HTR-8/SVneo (cell line): ENCODE results near the gene KCNJ10.
A peak's percentile ranks its signal among the peaks of the same experiment; 100 is the strongest.
"Not testable (repeated sequence)": the region's sequence is repeated elsewhere in the genome, so short reads cannot be mapped to it uniquely, and the experiment has no call there.

Experiments
- DNase-seq: peaks from one replicate; pipeline ENCODE4 v3.0.0; 2011; ENCODE audit warnings: low spot score, mixed read lengths; ENCODE audit not compliant: insufficient read length
- FAIRE-seq: peaks from 2 replicates; lab custom pipeline; 2011; peaks lifted over from hg19 to GRCh38; lab: Jason Lieb, UNC

KCNJ10 gene

GRCh38 chr1:160066829-160067745 is 2.9 kb downstream of the KCNJ10 start:
- DNase-seq (no peak), FAIRE-seq (no peak)

DNA sequence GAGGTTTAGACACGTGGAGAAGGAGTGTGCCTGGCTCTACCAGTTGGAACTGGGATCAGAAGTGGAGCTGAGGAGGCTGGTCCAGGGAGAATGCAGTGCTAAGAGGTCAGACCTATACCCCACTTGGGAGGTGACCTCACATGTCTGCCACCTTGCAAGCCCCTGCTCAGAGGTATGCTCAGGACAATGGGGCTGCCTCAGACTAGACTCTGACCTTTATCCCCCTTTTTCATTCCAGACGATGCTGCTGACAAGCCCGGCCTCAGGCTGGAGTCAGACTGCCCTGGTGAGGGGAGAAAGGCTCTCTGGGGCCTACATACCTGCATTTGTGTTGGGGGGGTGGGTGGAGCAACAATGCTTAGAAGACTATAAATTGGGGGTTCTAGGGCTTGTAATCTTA is 5.2 kb downstream of the KCNJ10 start:
- DNase-seq = no peak

GRCh38 chr1:160064164-160064563 is 5.8 kb downstream of the KCNJ10 start:
- no peak for DNase-seq
- FAIRE-seq = no peak

More for the DNA sequence above, 5.2 kb downstream of the KCNJ10 start:
- FAIRE-seq = no peak

- no peak for FAIRE-seq
Measured at GRCh38 chr1:160063176-160063575, 6.8 kb downstream of the KCNJ10 start.

GRCh38 chr1:160062230-160062532 is 7.8 kb downstream of the KCNJ10 start:
- FAIRE-seq (no peak), DNase-seq (no peak)

More at GRCh38 chr1:160063176-160063575, 6.8 kb downstream of the KCNJ10 start:
- DNase-seq = no peak

- peak; percentile 42 for DNase-seq
- FAIRE-seq = no peak
Measured at GRCh38 chr1:160061369-160062229, 8.4 kb downstream of the KCNJ10 start.

DNA sequence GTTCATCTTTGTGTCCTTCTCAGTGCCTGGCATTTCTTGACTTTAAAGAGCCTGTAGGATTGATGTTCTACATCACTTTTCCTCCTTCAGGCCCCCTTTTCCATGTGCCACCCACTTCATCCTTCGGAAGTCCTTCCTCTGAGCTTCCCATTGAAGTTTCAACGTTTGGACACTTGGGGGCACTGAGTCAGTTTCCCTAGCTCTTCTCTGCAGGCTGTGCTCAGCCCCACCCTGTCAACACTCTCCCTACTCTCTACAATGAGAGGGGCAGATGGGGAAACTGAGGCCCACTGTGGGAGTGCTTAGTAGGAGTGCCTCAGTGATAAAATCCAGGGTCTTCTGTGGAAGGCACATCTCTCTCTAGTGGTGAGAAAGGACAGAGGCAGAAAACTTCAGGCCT is 11.9 kb downstream of the KCNJ10 start:
- FAIRE-seq (no peak), DNase-seq (no peak)

GRCh38 chr1:160056648-160057169 is 13.3 kb downstream of the KCNJ10 start:
- DNase-seq (no peak), FAIRE-seq (no peak)

- DNase-seq (no peak), FAIRE-seq (no peak)
Measured at GRCh38 chr1:160053548-160054365, 16.2 kb downstream of the KCNJ10 start.

- DNase-seq (no peak), FAIRE-seq (no peak)
Measured at GRCh38 chr1:160052936-160053335, 17.0 kb downstream of the KCNJ10 start.

- no peak for FAIRE-seq
- no peak for DNase-seq
Measured at GRCh38 chr1:160050619-160051018, 19.3 kb downstream of the KCNJ10 start.

GRCh38 chr1:160050182-160050581 is 19.8 kb downstream of the KCNJ10 start:
- DNase-seq, FAIRE-seq: not testable (repeated sequence)

GRCh38 chr1:160049101-160049500 is 20.9 kb downstream of the KCNJ10 start:
- no peak for FAIRE-seq

DNA sequence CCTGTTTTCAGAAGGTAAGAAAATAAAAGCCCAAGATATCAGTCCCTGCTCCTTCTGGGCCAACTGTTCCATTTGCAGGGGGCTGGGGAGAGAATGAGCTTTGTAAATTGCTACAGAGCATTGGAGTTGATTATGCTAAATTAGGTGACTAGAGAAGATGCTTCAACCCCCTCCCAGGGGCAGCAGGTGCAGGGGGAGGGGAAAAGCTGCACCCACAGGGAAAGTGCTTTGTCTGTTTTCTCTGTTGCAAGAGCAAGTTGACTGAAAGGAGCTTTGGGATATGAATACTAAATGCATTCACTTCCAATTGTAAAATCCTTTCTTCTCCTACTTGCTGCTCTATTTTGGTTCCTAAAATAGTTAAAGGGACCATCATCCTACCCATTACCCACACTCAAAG is 21.6 kb downstream of the KCNJ10 start:
- no peak for FAIRE-seq

More at GRCh38 chr1:160049101-160049500, 20.9 kb downstream of the KCNJ10 start:
- DNase-seq = no peak

GRCh38 chr1:160047111-160047991 is 22.6 kb downstream of the KCNJ10 start:
- DNase-seq = no peak
- FAIRE-seq = no peak

More for the DNA sequence above, 21.6 kb downstream of the KCNJ10 start:
- DNase-seq = no peak

GRCh38 chr1:160046494-160047110 is 23.4 kb downstream of the KCNJ10 start:
- FAIRE-seq = no peak

GRCh38 chr1:160045653-160046052 is 24.3 kb downstream of the KCNJ10 start:
- no peak for FAIRE-seq
- no peak for DNase-seq

More at GRCh38 chr1:160046494-160047110, 23.4 kb downstream of the KCNJ10 start:
- peak; percentile 50 for DNase-seq

- FAIRE-seq = no peak
- no peak for DNase-seq
Measured at GRCh38 chr1:160043543-160043942, 26.4 kb downstream of the KCNJ10 start.
